Esophagus mucosa (tissue), 1 donor: Measurements from ENCODE around the gene MTMR1. TPM values are rescaled to one million over a fixed set of nuclear protein-coding genes. Genes with fewer than 3 reads are reported as not detected.

Experiments
- ATAC-seq: fragments of 200-7000 bp; cut with Tn5 transposase; one replicate; pipeline ENCODE4 v1.9.1; 2020
- total RNA-seq: library from RNA; stranded (reverse); gene quantifications from one replicate; pipeline ENCODE4 v1.2.4, GENCODE V29; 2023
- donor health status: DM: yes; HTN: yes; CAD: no.

The MTMR1 gene
- total RNA-seq, 1 donor from 2014 or later = 26.6 TPM

- no peak for ATAC-seq
Observed at GRCh38 chrX:150697641-150698040, 4.4 kb downstream of the MTMR1 start.

- no peak for ATAC-seq
Observed at GRCh38 chrX:150698981-150699380, 5.8 kb downstream of the MTMR1 start.

GRCh38 chrX:150700107-150700506 is 6.9 kb downstream of the MTMR1 start:
- ATAC-seq = no peak

- no peak for ATAC-seq
Observed at GRCh38 chrX:150701377-150701776, 8.2 kb downstream of the MTMR1 start.

GRCh38 chrX:150702966-150703694 is 9.9 kb downstream of the MTMR1 start:
- no peak for ATAC-seq

- ATAC-seq = no peak
Observed at GRCh38 chrX:150703695-150703974, 10.4 kb downstream of the MTMR1 start.

GRCh38 chrX:150704030-150704613 is 10.9 kb downstream of the MTMR1 start:
- ATAC-seq = no peak

- ATAC-seq = no peak
Observed at GRCh38 chrX:150712619-150713018, 19.4 kb downstream of the MTMR1 start.

GRCh38 chrX:150715184-150715583 is 22.0 kb downstream of the MTMR1 start:
- no peak for ATAC-seq

- ATAC-seq = no peak
Observed at GRCh38 chrX:150719621-150720020, 26.4 kb downstream of the MTMR1 start.

- ATAC-seq = no peak
Observed at GRCh38 chrX:150729956-150730355, 36.8 kb downstream of the MTMR1 start.

GRCh38 chrX:150730719-150731118 is 37.5 kb downstream of the MTMR1 start:
- ATAC-seq = no peak

GRCh38 chrX:150731795-150732194 is 38.6 kb downstream of the MTMR1 start:
- ATAC-seq = no peak

- ATAC-seq = no peak
Observed at GRCh38 chrX:150736475-150736874, 43.3 kb downstream of the MTMR1 start.

- no peak for ATAC-seq
Observed at GRCh38 chrX:150752124-150752523, 58.9 kb downstream of the MTMR1 start.

- ATAC-seq = no peak
Observed at GRCh38 chrX:150753357-150753756, 60.2 kb downstream of the MTMR1 start.

- ATAC-seq = no peak
Observed at GRCh38 chrX:150753968-150754367, 60.8 kb downstream of the MTMR1 start.

GRCh38 chrX:150757371-150757770 is 64.2 kb downstream of the MTMR1 start:
- ATAC-seq = no peak

GRCh38 chrX:150759568-150760416 is 66.6 kb downstream of the MTMR1 start:
- ATAC-seq = no peak

GRCh38 chrX:150761176-150761818 is 68.1 kb downstream of the MTMR1 start:
- ATAC-seq = no peak

GRCh38 chrX:150761819-150762216 is 68.6 kb downstream of the MTMR1 start:
- ATAC-seq = no peak

GRCh38 chrX:150762258-150763165 is 69.3 kb downstream of the MTMR1 start:
- no peak for ATAC-seq
